ENCODE data around the gene HMCES.
"Not testable (repeated sequence)": the region's sequence is repeated elsewhere in the genome, so short reads cannot be mapped to it uniquely, and the experiment has no call there.

The HMCES gene

GRCh38 chr3:129259612-129260477, 18.8 kb upstream of the HMCES start:
- no peak for DNase-seq

- no peak for DNase-seq
Measured at GRCh38 chr3:129260606-129261005, 18.1 kb upstream of the HMCES start.

GRCh38 chr3:129261894-129262293, 16.8 kb upstream of the HMCES start:
- no peak for DNase-seq

- DNase-seq = no peak
Measured at GRCh38 chr3:129263161-129263910, 15.3 kb upstream of the HMCES start.

GRCh38 chr3:129264994-129265393, 13.7 kb upstream of the HMCES start:
- DNase-seq = not testable (repeated sequence)

GRCh38 chr3:129266651-129267050, 12.0 kb upstream of the HMCES start:
- no peak for DNase-seq

GRCh38 chr3:129268396-129268795, 10.3 kb upstream of the HMCES start:
- no peak for DNase-seq

- DNase-seq = no peak
Measured at GRCh38 chr3:129271674-129272073, 7.0 kb upstream of the HMCES start.

- DNase-seq = no peak
Measured at GRCh38 chr3:129276385-129276784, 2.3 kb upstream of the HMCES start.

GRCh38 chr3:129277829-129278271, 820 bp upstream of the HMCES start:
- DNase-seq = no peak

- peak; percentile 34 for DNase-seq
Measured at GRCh38 chr3:129278966-129279906, 566 bp downstream of the HMCES start.

- DNase-seq = no peak
Measured at GRCh38 chr3:129280183-129280582, 1.5 kb downstream of the HMCES start.

GRCh38 chr3:129281726-129282125, 3.1 kb downstream of the HMCES start:
- no peak for DNase-seq

- no peak for DNase-seq
Measured at GRCh38 chr3:129282727-129283327, 4.2 kb downstream of the HMCES start.

- no peak for DNase-seq
Measured at GRCh38 chr3:129286081-129286480, 7.4 kb downstream of the HMCES start.

GRCh38 chr3:129288446-129288845, 9.8 kb downstream of the HMCES start:
- no peak for DNase-seq

- DNase-seq = no peak
Measured at GRCh38 chr3:129289201-129289921, 10.7 kb downstream of the HMCES start.

GRCh38 chr3:129291236-129291886, 12.7 kb downstream of the HMCES start:
- DNase-seq = no peak

- no peak for DNase-seq
Measured at GRCh38 chr3:129295286-129295685, 16.6 kb downstream of the HMCES start.

GRCh38 chr3:129304146-129304961, 25.7 kb downstream of the HMCES start:
- DNase-seq = no peak

- no peak for DNase-seq
Measured at GRCh38 chr3:129304962-129305222, 26.2 kb downstream of the HMCES start.
